ELF-1 (cell line): ENCODE data around the gene SCAMP5.

ENCODE experiments used
- DNase-seq: peaks from one replicate; pipeline ENCODE4 v3.0.0-alpha.2; 2016; ENCODE audit warnings: low read depth, low spot score

Gene SCAMP5

DNA sequence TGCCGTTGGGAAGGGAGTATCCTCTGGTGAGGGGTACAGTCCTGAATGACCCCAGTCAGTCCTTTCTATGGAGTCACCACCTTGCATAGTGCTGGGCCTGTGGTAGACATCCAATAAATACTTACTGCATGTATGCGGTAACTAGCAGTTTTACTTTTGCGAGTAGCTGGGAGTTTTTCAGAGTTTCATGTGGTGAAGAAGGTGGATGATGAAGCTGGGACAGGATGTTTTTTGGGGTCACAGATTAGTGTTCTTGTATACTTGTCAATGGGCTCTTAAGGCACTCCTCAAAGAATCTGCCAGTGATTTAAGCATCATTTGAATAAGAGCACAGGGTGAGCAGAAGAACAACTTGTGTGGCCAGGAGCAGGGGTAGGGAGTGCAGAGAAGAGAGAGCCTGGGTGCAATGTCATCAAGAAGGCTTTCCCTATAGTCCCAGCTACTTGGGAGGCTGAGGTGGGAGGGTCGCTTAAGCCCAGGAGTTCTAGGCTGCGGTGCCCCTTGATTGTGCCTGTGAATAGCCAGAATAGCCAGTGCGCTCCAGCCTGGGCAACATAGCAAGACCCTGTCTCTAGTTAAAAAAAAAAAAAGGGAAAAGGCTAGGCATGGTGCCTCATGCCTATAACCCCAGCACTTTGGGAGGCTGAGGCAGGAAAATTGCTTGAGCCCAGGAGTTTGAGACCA lies 50.1 kb downstream of the SCAMP5 start:
- DNase-seq, result no peak

DNA sequence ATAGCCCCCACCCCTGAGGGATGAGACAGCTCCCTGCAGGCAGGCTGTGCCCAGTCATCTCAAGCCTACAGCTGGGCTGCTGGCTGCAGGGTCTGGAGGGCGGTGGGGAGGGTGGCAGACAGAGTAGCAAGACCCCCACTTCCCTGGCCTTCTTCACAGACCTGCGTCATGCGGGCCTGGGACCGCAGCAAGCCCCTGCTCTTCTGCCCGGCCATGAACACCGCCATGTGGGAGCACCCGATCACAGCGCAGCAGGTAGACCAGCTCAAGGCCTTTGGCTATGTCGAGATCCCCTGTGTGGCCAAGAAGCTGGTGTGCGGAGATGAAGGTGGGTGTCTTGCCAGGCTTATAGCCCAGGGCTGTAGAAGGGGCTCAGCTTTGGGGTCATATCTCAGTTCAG lies 53.0 kb downstream of the SCAMP5 start:
- no peak for DNase-seq

DNA sequence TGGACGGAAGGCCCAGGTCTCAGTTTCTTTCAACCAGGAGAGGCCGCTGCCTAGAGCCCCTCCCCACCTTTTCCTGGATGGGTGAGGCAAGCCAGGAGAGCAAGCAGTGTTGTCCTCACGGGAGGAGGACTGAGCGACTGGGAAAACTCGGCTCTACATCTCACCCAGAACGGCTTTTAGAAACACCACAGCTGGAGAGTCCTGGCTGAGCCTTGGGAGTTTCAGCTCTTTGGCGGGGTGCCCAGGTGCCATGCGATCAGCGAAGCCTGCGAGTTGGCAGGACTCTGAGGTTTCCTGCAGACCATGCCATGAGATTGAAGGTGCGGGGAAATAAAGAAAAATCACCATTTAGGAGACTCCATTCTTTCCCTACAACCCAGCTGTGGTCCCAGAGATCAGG lies 54.0 kb downstream of the SCAMP5 start:
- DNase-seq, result no peak

DNA sequence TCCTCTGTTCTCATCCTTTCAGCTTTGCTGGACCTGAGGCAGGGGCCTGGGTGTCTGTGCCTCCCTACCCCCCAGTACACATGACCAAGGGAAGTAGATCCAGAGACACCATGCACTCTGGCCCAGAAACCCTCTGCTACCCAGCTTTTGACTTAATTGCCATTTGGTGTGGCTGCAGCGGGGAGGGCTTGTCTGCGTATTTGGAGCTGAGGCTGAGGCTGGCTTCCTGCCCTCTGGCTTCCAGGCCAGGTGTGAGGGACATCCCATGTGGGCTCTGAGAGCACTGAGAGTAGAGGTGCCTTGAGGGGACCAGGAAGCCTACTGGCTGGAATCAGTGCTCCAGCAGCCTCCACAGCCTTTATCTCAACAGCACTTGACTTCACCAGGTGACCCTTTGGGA lies 54.9 kb downstream of the SCAMP5 start:
- DNase-seq, result no peak

DNA sequence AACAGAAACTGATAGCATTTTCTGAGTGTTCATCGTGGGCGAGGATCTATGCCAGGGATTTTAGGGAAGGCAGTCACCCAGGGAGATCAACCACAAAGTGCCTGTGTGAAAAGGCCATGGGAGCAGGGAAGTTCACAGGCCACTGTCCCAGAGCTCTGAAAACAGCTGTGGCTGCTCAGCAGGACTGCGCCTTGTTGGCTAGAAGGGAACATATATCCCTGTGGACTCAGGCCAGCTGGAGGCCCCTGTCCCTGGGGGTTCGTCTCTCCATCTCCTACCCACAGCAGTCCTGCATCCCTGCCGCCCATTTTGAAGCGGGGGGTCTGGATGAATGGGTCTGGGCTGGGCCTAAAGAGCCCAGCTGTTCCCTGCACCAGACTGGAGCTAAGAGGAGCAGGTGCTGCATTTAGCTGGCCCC lies 55.8 kb downstream of the SCAMP5 start:
- DNase-seq, result no peak

DNA sequence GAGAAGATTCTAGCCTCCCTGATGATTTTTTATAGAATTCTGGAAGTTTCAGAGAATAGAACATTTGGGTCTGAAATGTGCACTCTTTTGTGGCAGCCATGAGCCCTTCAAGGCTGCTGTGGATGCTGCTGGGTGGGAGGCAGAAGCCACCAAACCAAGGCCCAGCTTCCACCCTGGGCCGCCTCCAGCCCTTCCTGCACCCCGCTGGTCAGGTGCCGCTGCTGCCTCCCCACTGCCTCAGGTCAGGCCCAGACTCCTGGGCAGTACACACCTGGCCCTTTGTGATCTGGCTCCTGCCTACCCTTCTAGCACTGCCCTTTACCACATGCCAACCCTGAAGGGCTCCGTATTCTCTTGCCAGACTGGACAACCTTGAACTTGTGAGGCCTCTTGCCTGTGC lies 56.3 kb downstream of the SCAMP5 start:
- DNase-seq, result no peak

DNA sequence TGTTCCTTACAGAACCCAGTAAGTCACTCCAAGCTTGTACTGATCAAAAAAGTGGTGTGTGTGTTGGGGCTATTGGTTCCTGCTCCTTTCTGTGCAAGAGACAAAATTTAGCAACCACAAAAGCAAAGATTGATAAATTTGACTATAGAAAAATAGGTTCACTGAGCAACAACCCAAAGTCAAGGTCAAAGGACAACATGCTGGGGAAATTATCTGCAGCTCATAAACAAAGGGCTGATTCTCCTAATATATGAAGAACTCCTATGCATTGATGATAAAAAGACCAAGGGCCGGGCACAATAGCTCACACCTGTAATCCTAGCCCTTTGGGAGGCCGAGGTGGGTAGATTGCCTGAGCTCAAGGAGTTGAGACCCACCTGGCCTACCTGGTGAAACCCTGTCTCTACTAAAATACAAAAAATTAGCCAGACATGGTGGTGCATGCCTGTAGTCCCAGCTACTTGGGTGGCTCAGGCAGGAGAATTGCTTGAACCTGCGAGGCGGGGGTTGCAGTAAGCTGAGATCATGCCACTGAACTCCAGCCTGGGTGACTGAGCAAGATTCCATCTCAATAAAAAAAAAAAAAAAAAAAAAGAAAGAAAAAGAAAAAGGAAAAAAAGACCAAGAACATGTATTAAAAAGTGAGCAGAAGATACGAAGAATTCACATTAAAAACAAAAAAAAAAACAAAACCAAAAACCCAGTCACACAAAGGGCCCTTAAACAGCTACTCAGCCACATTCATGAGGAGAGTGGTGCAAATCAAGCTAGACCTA lies 57.8 kb downstream of the SCAMP5 start:
- no peak for DNase-seq

DNA sequence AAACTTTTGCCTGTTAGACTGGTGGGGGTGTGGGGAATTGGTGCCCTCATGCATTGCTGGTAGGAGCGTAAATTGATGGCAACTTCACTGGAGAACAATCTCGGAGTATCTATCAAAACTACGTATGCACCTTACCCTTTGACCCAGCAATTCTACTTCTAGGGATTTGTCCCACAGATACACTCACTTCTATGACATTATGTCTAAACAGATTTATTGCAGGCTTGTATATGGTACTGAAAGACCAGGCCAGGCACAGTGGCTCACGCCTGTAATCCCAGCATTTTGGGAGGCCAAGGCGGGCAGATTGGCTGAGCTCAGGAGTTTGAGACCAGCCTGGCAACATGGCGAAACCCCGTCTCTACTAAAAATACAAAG lies 58.4 kb downstream of the SCAMP5 start:
- no peak for DNase-seq

DNA sequence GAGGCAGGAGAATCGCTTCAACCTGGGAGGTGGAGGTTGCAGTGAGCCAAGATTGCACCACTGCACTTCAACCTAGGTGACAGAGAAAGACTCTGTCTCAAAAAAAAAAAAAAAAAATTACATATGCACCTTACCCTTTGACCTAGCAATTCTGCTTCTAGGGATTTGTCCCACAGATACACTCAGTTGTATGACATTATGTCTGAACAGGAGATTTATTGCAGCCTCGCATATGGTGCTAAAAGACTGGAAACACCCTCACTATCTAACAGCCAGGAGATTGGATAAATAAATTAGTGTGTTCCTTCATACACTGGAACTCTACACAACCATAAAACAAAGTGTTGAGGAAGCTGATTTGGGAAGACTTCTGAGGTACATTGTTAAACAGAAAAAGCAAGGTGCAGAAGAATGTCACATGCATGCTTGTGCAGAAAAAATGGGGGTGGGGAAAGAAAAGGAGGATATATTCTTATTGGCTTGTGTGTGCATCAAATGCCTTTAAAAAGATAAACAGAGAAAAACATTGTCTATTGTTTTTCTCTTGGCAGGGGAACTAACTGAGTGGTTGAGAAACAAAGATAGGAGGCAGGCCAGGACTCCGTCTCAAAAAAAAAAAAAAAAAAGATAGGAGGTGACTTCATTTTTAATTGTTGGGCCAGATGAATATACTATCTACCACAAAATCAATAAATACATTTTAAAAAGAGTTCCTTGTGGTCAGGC lies 59.0 kb downstream of the SCAMP5 start:
- no peak for DNase-seq

DNA sequence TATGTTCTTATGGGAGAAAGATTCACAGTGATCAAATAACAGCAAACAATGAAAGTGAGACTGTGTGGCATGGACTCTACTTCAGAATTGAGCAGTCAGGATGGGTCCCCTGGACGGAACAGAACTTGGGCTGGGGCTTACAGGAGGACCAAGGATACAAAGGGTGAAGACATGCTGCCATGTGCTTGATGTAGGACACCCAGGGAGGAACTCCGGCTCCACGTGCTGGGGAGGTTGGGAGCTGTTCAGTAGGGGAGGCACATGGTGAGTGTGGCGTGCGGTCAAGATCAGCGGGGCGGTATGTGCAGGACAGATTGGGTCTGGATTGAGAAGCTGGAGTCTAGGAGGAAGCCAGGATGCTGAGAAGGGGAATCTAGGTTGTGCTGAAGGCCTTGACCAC lies 60.7 kb downstream of the SCAMP5 start:
- DNase-seq, result no peak

DNA sequence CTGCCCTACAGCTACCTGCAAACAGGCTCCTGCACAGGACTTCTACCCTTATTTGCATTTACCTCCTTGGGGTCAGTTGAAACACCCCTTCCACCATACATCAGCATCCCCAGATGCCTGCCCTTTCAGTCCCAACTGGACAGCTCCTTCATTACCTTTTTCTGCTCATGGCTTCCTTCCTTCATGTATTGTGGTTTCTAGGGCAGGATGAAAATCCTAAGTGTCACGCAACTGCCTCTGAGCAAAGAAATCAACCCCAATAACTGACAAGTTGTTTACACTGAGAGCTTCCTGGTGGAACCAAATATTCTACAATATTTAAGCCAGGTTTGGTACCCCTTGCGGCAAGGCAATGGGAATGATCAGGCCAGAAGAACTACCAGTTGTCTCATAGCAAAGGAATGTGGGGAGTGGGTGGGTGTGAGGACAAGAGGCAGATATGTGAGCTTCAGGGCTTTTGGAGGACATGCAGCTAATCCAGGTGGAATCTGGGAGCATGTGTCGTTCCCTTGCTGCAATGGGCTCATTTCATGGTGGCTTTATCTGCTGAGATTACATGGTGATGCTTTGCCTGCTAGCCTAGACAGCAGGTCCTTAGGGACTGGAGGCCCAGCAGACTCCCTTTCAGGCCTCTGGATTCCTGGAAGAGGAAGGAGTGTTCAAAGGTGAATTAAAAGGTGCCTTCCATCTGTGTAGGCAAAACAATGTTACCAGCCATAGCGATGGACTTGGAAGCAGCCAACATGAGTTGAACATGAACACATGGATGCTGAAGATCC lies 63.0 kb downstream of the SCAMP5 start:
- peak; percentile 86 for DNase-seq

DNA sequence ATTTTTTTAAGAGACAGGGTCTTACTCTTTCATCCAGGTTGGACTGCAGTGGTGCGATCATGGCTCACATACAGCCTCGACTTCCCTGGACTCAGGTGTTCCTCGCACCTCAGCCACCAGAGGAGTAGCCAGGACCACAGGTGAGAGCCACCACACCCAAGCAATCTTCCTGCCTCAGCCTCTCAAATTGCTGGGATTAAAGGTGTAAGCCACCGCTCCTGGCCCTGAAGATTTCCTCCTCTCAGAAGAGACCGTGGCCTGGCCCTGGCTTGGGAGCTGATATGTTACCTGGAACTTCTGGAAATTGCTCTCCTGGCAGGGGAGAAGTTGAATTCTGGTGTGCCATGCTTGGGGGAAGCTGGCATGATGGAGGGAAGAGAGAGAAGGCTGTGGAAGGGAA lies 64.2 kb downstream of the SCAMP5 start:
- DNase-seq, result no peak

DNA sequence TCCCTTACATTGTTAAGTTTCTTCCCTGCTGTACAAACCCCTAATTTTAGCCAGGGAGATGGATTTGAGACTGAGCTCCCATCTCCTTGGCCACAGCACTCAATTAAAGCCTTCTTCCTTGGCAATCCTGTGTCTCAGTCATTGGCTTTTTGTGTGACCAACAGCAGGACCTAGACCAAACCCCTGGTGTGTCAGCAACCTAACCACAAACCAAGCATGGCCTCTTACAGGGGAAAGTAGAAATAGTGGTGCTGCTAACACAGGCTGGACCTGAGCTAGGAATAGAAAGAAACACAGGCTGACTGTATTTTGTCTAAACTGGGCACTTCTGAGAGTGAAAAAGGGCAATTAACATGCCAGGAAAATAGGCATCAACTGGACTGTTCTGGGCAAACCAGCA lies 65.9 kb downstream of the SCAMP5 start:
- DNase-seq, result no peak

DNA sequence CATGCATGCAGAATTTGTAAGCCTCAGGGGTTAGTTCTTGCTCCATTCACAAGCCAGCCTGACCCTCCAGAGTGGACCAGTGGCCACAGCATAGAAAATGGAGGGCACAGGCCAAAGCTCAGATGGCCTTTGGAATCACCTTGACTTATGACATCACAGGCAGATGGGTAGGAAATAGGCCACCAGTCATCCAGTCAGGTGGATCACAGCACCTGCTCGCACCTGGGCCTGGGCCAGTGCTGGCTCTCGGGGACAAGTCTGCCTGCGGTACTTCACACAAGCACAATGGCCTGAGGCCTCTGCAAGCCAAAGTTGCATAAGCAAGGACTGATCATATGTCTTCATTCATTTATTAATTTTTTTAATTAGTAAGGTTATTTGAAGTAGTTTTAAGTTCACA lies 67.3 kb downstream of the SCAMP5 start:
- DNase-seq, result no peak

DNA sequence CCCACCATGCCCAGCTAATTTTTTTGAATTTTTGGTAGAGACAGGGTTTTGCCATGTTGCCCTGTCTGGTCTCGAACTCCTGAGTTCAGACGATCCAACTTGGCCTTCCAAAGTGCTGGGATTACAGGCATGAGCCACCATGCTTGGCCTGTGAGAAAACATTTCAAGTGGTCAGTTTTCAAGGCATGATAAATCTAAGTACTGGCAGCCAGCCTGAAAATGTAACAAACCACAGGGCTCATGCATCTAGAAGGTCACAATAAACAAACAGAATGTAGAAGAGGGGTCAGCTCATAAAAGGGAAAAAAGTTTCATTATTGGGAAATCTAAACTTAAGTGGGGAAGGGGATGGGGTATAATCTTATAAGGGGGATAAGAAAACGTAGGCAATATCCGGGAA lies 68.0 kb downstream of the SCAMP5 start:
- no peak for DNase-seq

DNA sequence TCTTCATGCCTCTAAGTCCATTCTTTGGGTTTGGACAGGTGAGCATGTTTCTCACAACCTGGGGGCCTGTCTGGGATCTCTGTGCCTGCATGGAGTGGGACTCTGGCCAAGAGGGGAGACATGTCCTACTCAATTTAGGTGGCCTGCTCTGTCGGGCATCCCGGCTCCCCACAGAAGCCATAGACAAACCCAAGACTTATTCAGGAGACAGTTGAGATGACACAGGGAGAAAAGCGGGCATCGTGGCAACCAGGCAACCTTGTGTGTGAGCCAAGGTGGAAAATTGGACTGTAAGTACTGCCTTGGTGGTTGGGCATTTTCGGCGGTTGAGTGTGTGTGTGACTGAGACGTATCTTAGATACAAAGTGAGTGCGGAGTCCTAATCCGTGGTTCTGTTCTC lies 68.5 kb downstream of the SCAMP5 start:
- no peak for DNase-seq

DNA sequence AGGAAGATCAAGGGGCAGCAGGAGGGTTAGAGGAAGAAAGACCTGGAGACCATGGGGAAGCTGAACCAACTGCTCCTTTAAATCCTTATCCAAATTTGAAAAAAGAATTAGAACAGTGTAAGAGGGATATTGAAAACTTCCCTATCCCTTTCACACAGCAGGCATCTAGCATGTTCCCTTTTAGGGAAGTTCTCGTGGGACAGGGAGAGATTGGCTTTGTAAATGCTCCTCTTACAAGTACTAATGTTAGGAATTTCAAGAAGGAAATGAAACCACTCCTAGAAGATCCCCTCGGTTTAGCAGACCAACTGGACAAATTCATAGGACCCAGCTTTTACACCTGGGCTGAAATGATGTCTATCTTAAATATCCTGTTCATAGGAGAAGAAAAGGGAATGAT lies 69.5 kb downstream of the SCAMP5 start:
- DNase-seq, result no peak

DNA sequence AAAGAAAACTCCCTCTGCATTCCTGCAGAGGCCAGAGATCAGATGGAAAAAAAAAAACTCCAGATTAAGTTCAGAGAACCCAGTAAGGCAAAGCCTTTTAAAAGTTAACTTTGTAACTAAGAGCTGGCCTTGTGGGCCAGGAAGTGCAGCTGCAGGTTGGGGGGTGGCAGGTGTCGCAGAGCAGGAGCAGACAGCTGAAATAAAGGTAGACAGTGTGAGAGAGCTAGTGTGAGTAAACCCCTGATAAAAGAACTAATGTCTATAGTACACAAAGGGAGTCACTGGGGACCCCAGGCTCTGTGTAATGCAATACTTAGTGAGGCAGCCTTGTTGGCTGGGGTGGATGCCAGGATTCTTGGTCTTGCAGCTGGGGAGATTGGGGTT lies 70.1 kb downstream of the SCAMP5 start:
- no peak for DNase-seq

DNA sequence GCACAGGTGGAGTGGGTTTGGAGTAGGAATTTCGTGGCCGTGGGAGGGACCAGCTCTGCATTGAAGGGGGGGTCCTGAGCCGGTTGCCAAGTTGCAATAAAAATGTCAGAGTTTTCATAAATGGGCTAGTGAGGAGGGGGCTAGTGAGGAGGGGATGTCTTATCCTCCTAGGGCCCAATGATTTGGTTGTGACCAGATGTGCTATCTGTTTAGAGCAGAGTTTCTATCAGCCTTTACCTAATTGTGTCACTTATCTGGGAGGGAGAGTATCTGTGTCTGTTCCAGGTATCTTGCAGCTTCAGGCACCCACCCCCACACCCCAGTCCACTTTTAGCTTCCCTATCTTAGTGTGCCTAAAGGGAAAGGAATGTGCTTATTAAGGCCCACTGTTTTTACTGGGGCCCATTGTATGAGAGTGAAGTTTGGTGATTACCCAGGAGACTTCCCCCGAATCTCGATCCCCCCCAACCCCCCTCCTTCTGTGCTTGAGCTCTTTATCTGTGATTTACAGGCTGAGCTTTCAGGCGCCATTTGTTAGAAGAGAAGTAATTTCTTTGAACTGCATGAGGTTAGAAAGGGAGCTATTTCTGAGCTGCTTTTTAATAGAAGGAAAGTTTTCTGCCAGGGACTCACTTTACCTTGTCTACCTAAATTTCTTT lies 70.6 kb downstream of the SCAMP5 start:
- no peak for DNase-seq

DNA sequence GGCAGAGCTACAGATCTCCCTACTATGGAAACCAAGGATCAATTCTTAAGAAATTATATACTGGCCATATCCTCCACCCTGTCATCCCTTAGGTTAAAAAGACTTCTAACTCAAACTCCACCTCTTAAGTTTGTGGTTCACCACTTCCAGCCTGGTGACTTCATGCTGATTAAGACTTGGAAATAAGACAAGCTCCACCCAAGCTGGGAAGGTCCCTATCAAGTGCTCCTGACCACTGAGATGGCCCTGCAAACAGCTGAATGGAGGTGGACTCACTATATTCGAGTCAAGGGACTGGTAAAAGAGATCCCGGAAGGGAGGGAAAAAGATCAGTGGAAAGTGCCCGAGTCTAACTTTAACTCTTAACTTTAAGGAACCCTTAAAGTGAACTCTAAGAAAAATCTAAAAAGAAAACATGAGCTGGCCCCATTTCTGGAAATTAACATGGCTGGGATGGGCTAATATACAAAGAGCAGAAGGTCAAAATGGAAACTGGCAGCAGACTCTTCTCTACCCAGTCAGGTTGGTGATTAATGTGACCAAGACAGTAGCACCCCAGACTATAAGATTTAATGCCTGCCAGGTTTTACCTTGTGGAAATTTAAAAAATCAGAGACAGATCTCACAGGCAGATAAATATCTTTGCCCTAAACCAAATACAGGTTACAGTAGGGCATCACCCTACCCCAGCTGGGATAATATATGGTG lies 71.9 kb downstream of the SCAMP5 start:
- no peak for DNase-seq

DNA sequence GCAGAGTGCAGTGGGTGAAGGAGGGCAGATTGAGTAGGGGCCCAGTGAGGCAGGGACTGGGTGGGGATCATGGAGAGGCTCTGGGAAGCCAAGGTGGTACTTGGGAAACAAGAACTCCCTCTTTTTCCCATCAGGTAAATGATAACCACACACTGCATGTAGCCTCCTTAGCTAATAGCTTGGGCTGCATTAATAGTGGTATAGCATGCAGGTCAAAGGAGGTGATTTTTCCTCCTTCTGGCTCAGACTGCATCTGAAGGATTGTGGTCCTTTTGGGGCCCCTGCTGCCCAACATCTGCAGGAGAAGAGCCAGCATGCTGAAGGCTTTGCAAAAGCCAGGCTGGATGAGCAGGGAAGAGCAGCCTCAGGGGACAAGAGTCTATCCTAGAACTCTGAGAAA lies 73.4 kb downstream of the SCAMP5 start:
- DNase-seq, result no peak
